GM12878 (cell line): ENCODE results near the gene CACNA1D. TPM values are rescaled to one million over a fixed set of nuclear protein-coding genes. Genes with fewer than 3 reads are reported as not detected.
"Not testable (repeated sequence)": the region's sequence is repeated elsewhere in the genome, so short reads cannot be mapped to it uniquely, and the experiment has no call there.

Experiments
- ATAC-seq: fragments of 200-7000 bp; cut with Tn5 transposase; 3 replicates; pipeline ENCODE4 v1.9.1; 2020; ENCODE audit warnings: mild to moderate bottlenecking, moderate library complexity
- BruUV-seq: library from RNA; stranded (reverse); fragments of 400-500 nt; replicated peaks from 2 replicates; lab custom pipeline; 2021; lab: Mats Ljungman, UMichigan
- CTCF ChIA-PET: fragments of 300-600 bp; sonication (Branson Sonifier 250); formaldehyde crosslinking; extraction: SDS; loops from one replicate; lab custom pipeline; 2021; ENCODE audit warnings: inconsistent platforms; lab: Yijun Ruan, JAX
- POLR2A ChIA-PET: fragments of 350-600 bp; formaldehyde crosslinking; extraction: SDS; loops from one replicate; lab custom pipeline; 2021; ENCODE audit warnings: inconsistent platforms; lab: Charles Lee
- RAD21 ChIA-PET: fragments of 300-600 bp; sonication (Branson Sonifier 250); formaldehyde crosslinking; loops from one replicate; lab custom pipeline; 2023; ENCODE audit warnings: antibody characterized with exemption; ENCODE audit not compliant: unreplicated experiment; lab: Charles Lee
- SMC1A ChIA-PET: fragments of 300-600 bp; sonication (Branson Sonifier 250); formaldehyde crosslinking; loops from one replicate; lab custom pipeline; 2023; ENCODE audit not compliant: unreplicated experiment, uncharacterized antibody; lab: Charles Lee
- DNase-seq: peaks from one replicate; pipeline ENCODE4 v3.0.0-alpha.2; 2011; ENCODE audit warnings: low read depth, low spot score
- FAIRE-seq: peaks from 3 replicates; lab custom pipeline; 2011; peaks lifted over from hg19 to GRCh38; lab: Jason Lieb, UNC
- H2AFZ ChIP-seq: 2 replicates; pipeline ENCODE4 v1.6.0; 2011; ENCODE audit warnings: low read depth, low read length, control low read depth; ENCODE audit not compliant: control insufficient read depth
- H3K27ac ChIP-seq: 2 replicates; pipeline ENCODE4 v1.5.1; 2011; ENCODE audit warnings: control low read depth; ENCODE audit not compliant: control insufficient read depth, insufficient read depth
- H3K27me3 ChIP-seq, 2 experiments: replicated peaks in 1 of 2; 2 replicates each; pipeline versions ENCODE4 v1.6.0 to v1.6.1; 2011; ENCODE audit warnings: low read length in 1 of 2; ENCODE audit not compliant: control insufficient read depth in 2 of 2, insufficient read depth in 2 of 2
- H3K36me3 ChIP-seq, 2 experiments: 2 replicates each; pipeline ENCODE4 v1.5.1; 2011; ENCODE audit warnings: low read length in 1 of 2; ENCODE audit not compliant: control insufficient read depth in 2 of 2, insufficient read depth in 2 of 2
- H3K4me1 ChIP-seq: 2 replicates; pipeline ENCODE4 v1.6.1; 2011; ENCODE audit warnings: mild to moderate bottlenecking, low read length, moderate library complexity, mixed read lengths; ENCODE audit not compliant: control insufficient read depth, insufficient read depth
- H3K4me2 ChIP-seq: 2 replicates; pipeline ENCODE4 v1.6.0; 2011; ENCODE audit warnings: control low read depth; ENCODE audit not compliant: control insufficient read depth, insufficient read depth
- H3K4me3 ChIP-seq: fragments of 200-600 bp; sonication (generic); 2 replicates; pipeline ENCODE4 v1.5.1; 2016
- H3K79me2 ChIP-seq: 2 replicates; pipeline ENCODE4 v1.6.0; 2011; ENCODE audit warnings: low read length; ENCODE audit not compliant: control insufficient read depth, insufficient read depth
- H3K9ac ChIP-seq: 2 replicates; pipeline ENCODE4 v1.8.0; 2011; ENCODE audit warnings: low read length, control low read depth, mixed read lengths; ENCODE audit not compliant: control insufficient read depth, insufficient read depth
- H3K9me3 ChIP-seq: replicated peaks from 3 replicates; pipeline ENCODE4 v1.5.1; 2011; ENCODE audit warnings: mild to moderate bottlenecking, low read length; ENCODE audit not compliant: control insufficient read depth, insufficient read depth
- H4K20me1 ChIP-seq: 2 replicates; pipeline ENCODE4 v1.6.0; 2011; ENCODE audit not compliant: control insufficient read depth, insufficient read depth
- EGR1 ChIP-seq, 2 experiments: IDR thresholded peaks; 1 replicate in 1 of 2; 2 replicates in 1 of 2; pipeline ENCODE4 v1.6.1; 2011 to 2012; ENCODE audit warnings: low read depth in 2 of 2, low read length in 2 of 2, borderline replicate concordance in 1 of 2, mild to moderate bottlenecking in 1 of 2, moderate library complexity in 1 of 2
- KLF5 ChIP-seq: fragments of 450-650 bp; IDR thresholded peaks from 2 replicates; pipeline ENCODE4 v1.6.1; 2014; ENCODE audit warnings: mild to moderate bottlenecking; ENCODE audit not compliant: partially characterized antibody
- LARP7 ChIP-seq: fragments of 450-650 bp; IDR thresholded peaks from 2 replicates; pipeline ENCODE4 v1.6.1; 2017; ENCODE audit warnings: mild to moderate bottlenecking
- PBX3 ChIP-seq: IDR thresholded peaks from 2 replicates; pipeline ENCODE4 v1.6.1; 2011; ENCODE audit warnings: mild to moderate bottlenecking, low read depth, low read length, moderate library complexity; ENCODE audit not compliant: insufficient replicate concordance
- SKIL ChIP-seq: fragments of 450-650 bp; IDR thresholded peaks from 2 replicates; pipeline ENCODE4 v1.6.1; 2017; ENCODE audit warnings: mild to moderate bottlenecking, low read depth, inconsistent platforms; ENCODE audit not compliant: poor library complexity, severe bottlenecking
- SPI1 ChIP-seq: IDR thresholded peaks from 2 replicates; pipeline ENCODE4 v1.6.1; 2011; ENCODE audit warnings: low read depth, mild to moderate bottlenecking, low read length, moderate library complexity, borderline replicate concordance; ENCODE audit not compliant: insufficient read depth
- TARDBP ChIP-seq: IDR thresholded peaks from 2 replicates; pipeline ENCODE4 v1.6.1; 2016; ENCODE audit warnings: borderline replicate concordance
- ZBED1 ChIP-seq: IDR thresholded peaks from 2 replicates; pipeline ENCODE4 v1.6.1; 2016; ENCODE audit warnings: borderline replicate concordance
- ZNF24 ChIP-seq: fragments of 450-650 bp; IDR thresholded peaks from 2 replicates; pipeline ENCODE4 v1.6.1; 2017; ENCODE audit warnings: antibody characterized with exemption, mild to moderate bottlenecking
- WGBS: methylation state at CpG from one replicate; pipeline ENCODE4 v1.1.6; 2016; ENCODE audit warnings: low lambda C conversion rate; ENCODE audit not compliant: insufficient replicate concordance, insufficient coverage; ENCODE audit errors: missing lambda C conversion rate; 5-methylcytosine and 5-hydroxymethylcytosine counted together
- in situ Hi-C: fragments of 300-500 bp; cut with MboI; formaldehyde crosslinking; loops from 9 replicates; pipeline ENCODE4 v1.14.3; 2018; ENCODE audit warnings: mixed read lengths
- intact Hi-C: fragments of 100-400 bp; cut with micrococcal nuclease; formaldehyde crosslinking; loops from one replicate; pipeline ENCODE4 v1.14.2; 2022; ENCODE audit not compliant: unreplicated experiment
- polyA plus RNA-seq, 11 experiments: library from polyadenylated mRNA; depleted of rRNA in 4 of 11; unstranded in 6 of 11; stranded (reverse) in 5 of 11; fragments of >200 nt; fragmentation: Nextera tagmentation in 4 of 11; fragmentation: Illumina TruSeq in 1 of 11; extraction: Ambion mirVana in 4 of 11; extraction: Trizol in 1 of 11; gene quantifications; 1 replicate in 1 of 11; 2 replicates in 10 of 11; pipeline versions ENCODE4 v1.2.1 to v1.2.3, GENCODE V29; 2011 to 2016; ENCODE audit warnings: inconsistent platforms in 2 of 11, missing spikeins in 2 of 11, low read depth in 1 of 11
- total RNA-seq, 4 experiments: library from RNA; depleted of rRNA in 3 of 4; stranded (reverse); fragments of >200 nt in 3 of 4; fragmentation: Illumina TruSeq in 1 of 4; extraction: Trizol in 1 of 4; gene quantifications; 2 replicates each; pipeline versions ENCODE4 v1.2.1 to v1.2.3, GENCODE V29; 2013 to 2021

Gene CACNA1D
- total and polyA plus RNA-seq, 10 of the 15 experiments (the other 5 are each of a cell fraction or from before 2014, with no cell fraction given): 0.21 to 24.4 (median 1.6) TPM

- TF ChIP-seq ZBED1 (no peak), ZNF24 (no peak)
Measured at GRCh38 chr3:53464424-53464823, 30.0 kb upstream of the CACNA1D start (continued).

- SMC1A ChIA-PET: not testable (repeated sequence)
Measured at GRCh38 chr3:53469758-53470157, 24.7 kb upstream of the CACNA1D start.

GRCh38 chr3:53473422-53473821 is 21.0 kb upstream of the CACNA1D start:
- Histone ChIP-seq H3K36me3 (no peaks in the 10 kb centered on the region), H2AFZ (no peak overlapping the region), H3K9me3 (no peaks in the 10 kb centered on the region), H3K79me2 (no peaks in the 10 kb centered on the region), H3K4me2 (no peak overlapping the region), H3K4me3 (no peak overlapping the region), H4K20me1 (no peaks in the 10 kb centered on the region), H3K27me3 (no peaks in the 10 kb centered on the region), H3K9ac (no peak overlapping the region), H3K27ac (no peak overlapping the region), H3K4me1 (no peaks in the 10 kb centered on the region)
- 19% methylated on average over 2 of the region's 2 CpGs for WGBS
- no TSS peak for BruUV-seq
- SMC1A ChIA-PET: interaction anchor here (1.1 kb wide), 1 partner anchor 41 kb away, joined by 3 read pairs; no protein-coding TSS in a partner anchor
- CTCF ChIA-PET: no interaction called here
- in situ Hi-C loops (no loop called here), intact Hi-C loops (no loop called here)
- ATAC-seq (no peak), FAIRE-seq (no peak), DNase-seq (no peak)
- RAD21 ChIA-PET: no interaction called here
- POLR2A ChIA-PET: no interaction called here
- TF ChIP-seq TARDBP: no peak
- TF ChIP-seq KLF5: no peak
- TF ChIP-seq EGR1 (IDR thresholded peaks at IDR 0.05; ENCODE audit: borderline replicate concordance in 1 of 2, low read depth in 2 of 2, low read length in 2 of 2): no peak
- no peak for TF ChIP-seq PBX3
- no peak for TF ChIP-seq LARP7
- no peak for TF ChIP-seq SKIL

More at GRCh38 chr3:53469758-53470157, 24.7 kb upstream of the CACNA1D start:
- H3K27ac ChIP-seq, CTCF ChIA-PET, BruUV-seq, intact Hi-C loops, POLR2A ChIA-PET, H3K9ac ChIP-seq, H3K79me2 ChIP-seq, H4K20me1 ChIP-seq, ATAC-seq, H3K4me2 ChIP-seq, H3K9me3 ChIP-seq, DNase-seq, H3K4me1 ChIP-seq, RAD21 ChIA-PET, FAIRE-seq, H3K27me3 ChIP-seq, H2AFZ ChIP-seq, H3K36me3 ChIP-seq, H3K4me3 ChIP-seq, in situ Hi-C loops: not testable (repeated sequence)
- 15% methylated on average over 6 of the region's 7 CpGs for WGBS
- peak; percentile 57; the same call in 1 of the 2 replicates for TF ChIP-seq SPI1
